ENCODE measurements around the gene PRKCH. TPM values are rescaled to one million over a fixed set of nuclear protein-coding genes. Genes with fewer than 3 reads are reported as not detected.

PRKCH gene
- total RNA-seq (2022; extraction: Qiagen RNA extraction; ENCODE audit: low read depth): 3.0 to 5.8 TPM (median 4.4 TPM) in 5 replicates

GRCh38 chr14:61321385-61322010 lies at the start of gene PRKCH:
Gene PRKCH, plus strand, starts transcription at chr14:61321579. Its CDS starts 523 bp downstream, at chr14:61322102.

GRCh38 chr14:61281186-61281947 lies 40.0 kb upstream of the PRKCH start, which contains the start of gene TMEM30B:
Gene TMEM30B, minus strand, starts transcription at chr14:61281338. Its CDS starts 191 bp downstream, at chr14:61281147.

Other genes starting within 250 kb of the PRKCH start
- gene TMEM30B, start 40.2 kb upstream of the PRKCH start, total RNA-seq (2022; extraction: Qiagen RNA extraction; ENCODE audit: low read depth): 0.10 to 0.33 TPM (median 0.22 TPM) in 5 replicates

Measured in A549 treated with RU486 at 1 μM for 4 hours (cell line).